HG02763 (cell line): ENCODE data around the gene PLAC8.
A peak's percentile ranks its signal among the peaks of the same experiment; 100 is the strongest.
"Not testable (repeated sequence)": the region's sequence is repeated elsewhere in the genome, so short reads cannot be mapped to it uniquely, and the experiment has no call there.

Source experiments
- ATAC-seq: cut with Tn5 transposase; IDR thresholded peaks from one replicate; pipeline ENCODE4 v1.9.1; 2021; ENCODE audit warnings: mild to moderate bottlenecking, moderate library complexity; ENCODE audit not compliant: unreplicated experiment

The PLAC8 gene, protein sequence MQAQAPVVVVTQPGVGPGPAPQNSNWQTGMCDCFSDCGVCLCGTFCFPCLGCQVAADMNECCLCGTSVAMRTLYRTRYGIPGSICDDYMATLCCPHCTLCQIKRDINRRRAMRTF

GRCh38 chr4:83114576-83114975 is at the start of gene PLAC8:
Gene PLAC8 (minus strand): TSS chr4:83114729. CDS start chr4:83107921, 6,808 bp downstream.
- peak; percentile 39 for ATAC-seq

DNA sequence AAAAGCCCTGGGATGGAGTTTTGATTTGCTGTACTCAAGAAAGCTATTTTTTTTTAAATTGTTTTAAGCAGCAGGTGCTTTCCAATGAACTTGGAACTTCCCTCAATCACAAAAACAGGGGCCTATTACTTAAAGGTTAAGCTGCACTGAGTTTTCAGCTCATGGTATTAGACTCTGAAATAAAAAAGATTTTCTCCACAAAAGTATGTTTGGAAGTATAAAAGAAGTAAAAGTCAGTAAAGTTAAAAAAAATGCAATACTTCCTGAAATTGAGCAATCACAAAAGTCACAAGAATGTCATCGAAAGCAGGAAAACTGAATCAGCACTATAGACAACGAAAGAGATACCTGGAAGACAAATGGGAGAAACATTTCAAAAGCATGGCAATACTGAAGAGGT is 38.9 kb upstream of the PLAC8 start:
- no peak for ATAC-seq

DNA sequence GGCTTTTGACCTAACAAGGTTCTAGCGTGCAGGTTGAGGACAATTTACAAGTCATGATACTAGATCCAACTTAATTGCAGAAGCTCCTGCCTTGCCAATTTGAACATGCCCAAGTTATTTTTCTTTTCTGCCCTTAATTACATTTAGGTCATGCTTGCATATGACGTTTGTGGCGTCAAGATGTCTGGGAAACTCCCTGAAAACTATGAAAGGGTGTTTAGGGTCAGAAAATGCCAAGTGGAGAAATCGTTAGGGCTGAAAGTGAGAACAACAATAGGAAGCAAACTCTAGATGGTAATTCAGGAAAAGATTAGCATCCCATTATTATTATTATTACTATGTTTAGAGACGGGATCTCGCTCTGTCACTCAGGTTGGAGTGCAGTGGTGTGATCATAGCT is 38.2 kb upstream of the PLAC8 start:
- ATAC-seq = no peak

GRCh38 chr4:83151651-83152050 is 37.1 kb upstream of the PLAC8 start:
- ATAC-seq = no peak

DNA sequence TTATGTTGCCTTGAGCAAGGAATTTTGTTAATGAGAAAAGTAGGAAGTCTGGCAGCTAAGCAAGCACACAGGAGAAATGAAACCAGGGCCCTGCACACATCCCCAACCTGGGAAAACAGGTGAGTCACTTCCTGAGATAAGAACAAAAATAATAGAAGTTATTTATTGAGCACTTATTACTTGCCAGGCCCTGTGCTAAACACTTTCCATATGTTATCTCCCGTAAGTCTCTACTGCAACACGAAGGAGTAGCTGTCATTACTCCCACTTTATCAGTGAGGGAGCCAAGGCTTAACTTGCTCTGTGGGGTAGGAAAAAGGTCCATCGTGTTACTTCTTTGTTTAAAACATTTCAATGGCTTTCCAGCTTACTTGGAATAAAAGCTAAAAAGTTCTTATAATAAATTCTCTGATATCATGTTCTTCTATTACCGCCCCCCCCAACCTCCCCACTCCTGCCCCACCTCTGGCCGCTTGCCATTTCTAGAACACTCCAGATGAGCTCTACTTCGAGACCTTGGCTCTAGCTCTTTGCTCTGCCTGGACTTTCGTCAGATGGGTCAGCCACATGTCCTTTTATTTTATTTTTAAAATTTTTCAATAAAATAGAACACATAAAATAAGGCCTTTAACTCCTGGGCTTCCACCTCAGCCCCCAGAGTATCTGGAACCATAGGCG is 36.3 kb upstream of the PLAC8 start:
- no peak for ATAC-seq

DNA sequence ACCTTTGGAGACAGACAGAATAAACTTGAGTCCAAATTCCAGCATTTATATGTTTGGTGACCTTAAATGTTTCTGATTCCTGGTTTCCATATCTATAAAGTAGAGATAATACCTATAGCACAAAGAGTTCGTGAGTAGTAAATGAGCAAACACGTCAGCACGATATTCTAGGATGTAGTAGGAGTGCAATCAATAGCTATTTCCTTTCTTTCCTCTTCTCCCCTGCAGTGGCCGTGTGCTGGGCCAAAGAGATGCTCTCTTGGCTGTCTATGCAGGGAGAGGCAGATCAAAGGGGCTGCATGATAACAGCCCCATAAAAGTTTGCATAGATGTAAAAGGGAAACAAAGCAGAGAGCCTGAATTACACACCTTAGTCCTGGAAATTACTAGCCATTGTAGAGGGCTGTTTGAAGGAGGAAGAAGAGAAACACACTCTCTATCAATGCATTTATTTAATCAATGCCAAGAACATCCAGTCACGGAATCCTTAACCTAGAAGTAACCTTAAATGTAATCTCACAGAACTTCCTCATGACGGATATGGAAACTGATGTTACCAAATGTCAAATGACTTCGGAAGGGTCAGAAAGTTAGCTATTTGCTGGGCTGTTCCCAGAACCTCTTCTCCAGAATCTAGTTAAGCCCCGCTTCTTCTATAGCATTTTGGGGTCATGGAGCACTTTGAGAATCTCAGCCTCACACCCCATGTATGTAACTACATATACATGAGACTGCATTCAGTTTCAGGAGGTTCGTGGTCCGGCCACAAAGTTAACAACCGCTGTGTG is 35.5 kb upstream of the PLAC8 start:
- no peak for ATAC-seq

- ATAC-seq = no peak
These were observed 32.3 kb upstream of the PLAC8 start for GRCh38 chr4:83146841-83147240.

GRCh38 chr4:83145776-83146175 is 31.2 kb upstream of the PLAC8 start:
- ATAC-seq = not testable (repeated sequence)

- ATAC-seq = no peak
These were observed 25.1 kb upstream of the PLAC8 start for GRCh38 chr4:83139514-83140156.

DNA sequence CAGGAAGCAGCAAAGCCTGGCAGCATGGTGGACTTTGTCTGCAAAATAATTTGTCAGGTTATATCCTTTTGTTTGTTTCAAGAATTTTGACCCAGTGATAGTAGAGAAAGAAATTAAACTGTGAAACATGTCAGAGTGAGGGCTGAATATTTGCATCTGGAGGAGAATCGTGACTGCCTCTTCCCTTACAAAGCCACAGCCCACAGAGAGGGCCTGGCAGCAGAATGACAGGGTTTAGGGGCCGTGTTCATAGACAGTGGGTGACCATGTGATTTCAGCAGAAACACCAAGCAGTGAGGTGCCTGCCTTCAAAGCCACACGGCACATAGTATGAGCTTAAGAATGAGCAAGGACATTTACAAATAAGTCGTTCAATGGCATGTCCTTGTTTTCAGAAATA is 24.4 kb upstream of the PLAC8 start:
- no peak for ATAC-seq

DNA sequence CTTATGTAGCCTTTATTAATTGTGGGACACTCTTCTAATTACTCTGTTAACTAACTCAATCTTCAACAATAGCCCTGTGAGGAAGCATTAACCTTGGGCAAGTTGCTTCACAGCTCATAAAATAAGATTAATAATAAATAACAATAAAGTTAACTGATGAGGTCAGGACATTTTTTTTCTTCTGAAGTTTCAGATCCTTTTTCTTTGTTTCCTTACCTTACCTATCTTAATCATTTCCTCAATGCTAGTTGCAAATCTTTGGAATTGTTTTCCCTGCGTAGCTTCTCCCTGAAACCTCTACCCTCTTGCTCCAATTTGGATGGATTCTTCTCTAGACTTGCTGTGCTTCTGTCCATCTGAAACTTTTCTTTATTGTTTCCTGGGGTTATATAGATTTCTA is 17.5 kb upstream of the PLAC8 start:
- ATAC-seq = no peak

DNA sequence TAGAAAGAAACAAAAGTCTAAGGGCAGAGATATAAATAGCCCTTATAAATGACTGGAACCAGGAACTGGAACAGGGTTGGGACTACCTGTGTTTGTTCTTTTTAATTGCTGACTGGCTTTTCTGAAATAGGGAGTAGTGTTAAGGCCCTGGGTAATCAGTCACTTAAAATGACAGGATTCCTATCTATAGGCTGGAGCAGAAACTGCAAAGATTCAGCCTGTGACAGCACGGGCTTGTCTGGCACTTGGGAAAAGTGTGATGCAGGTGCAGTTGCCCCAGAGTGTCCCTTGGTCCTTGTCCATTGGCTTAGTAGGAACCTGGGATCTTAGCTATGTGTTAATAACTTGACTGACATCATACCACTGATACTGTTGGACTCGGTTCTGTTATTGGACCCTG is 14.7 kb upstream of the PLAC8 start:
- ATAC-seq = no peak

- no peak for ATAC-seq
These were observed 13.9 kb upstream of the PLAC8 start for GRCh38 chr4:83128240-83128929.

DNA sequence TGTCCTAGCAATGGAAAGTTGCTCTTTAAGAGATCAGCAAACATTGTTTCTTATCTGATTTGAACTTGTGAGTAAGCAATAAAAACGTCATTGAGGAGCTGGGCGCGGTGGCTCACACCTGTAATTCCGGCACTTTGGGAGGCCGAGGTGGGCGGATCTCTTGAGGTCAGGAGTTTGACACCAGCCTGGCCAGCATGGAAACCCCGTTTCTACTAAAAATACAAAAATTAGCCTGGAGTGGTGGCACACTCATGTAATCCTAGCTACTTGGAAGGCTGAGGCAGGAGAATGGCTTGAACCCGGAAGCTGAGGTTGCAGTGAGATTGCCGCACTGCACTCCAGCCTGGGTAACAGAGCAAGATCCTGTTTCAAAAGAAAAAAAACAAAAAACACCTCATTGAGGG is 11.2 kb upstream of the PLAC8 start:
- no peak for ATAC-seq

DNA sequence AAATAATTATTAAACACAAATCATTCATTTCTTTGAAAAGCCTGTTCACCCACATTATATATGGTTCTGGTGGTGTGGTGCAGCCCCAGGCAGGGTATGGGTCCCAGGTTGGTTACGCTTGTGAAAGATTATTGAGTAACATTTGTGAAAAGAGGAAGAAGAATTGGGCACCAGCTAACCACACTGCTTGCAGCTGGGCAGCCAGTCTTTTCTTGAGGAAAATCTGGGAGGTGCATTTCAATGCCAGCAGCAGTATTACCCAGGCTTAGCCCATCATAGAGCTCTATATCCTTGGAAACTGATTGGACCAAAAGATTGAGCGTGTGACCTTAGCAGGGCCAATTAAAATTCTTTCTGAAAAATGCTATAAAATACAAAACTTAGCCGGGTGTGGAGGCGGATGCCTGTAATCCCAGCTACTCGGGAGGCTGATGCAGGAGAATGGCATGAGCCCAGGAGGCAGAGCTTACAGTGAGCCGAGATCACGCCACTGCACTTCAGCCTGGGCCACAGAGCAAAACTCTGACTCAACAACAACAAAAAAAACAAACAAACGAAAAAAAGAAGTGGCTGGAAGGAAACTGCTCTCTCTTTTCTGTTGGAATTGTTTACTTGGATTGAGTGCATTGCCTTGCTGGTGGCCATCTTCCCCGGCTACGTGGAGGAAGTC is 9.7 kb upstream of the PLAC8 start:
- no peak for ATAC-seq

GRCh38 chr4:83121246-83121645 is 6.7 kb upstream of the PLAC8 start:
- ATAC-seq = no peak

GRCh38 chr4:83118869-83119268 is 4.3 kb upstream of the PLAC8 start:
- no peak for ATAC-seq

- ATAC-seq = no peak
These were observed 1.2 kb upstream of the PLAC8 start for GRCh38 chr4:83115656-83116285.

DNA sequence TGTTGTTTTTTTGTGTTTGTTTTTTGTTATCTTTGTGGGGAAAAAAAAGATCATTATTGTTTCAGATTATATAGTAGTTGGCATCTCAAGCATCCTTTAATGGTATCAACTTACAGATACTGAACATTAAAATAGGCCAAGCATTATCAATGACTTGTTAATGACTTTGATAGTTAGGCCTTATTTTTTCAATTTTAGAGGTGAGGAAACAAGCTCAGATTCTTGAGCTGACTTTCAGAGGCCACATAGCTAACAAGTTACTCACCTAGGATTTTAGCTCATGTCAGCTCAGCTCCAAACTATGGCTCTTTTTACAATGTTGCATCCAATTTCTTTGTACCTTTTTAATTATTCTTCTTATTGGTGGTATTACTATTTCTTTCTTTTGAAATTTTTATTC is 471 bp upstream of the PLAC8 start:
- ATAC-seq = no peak

DNA sequence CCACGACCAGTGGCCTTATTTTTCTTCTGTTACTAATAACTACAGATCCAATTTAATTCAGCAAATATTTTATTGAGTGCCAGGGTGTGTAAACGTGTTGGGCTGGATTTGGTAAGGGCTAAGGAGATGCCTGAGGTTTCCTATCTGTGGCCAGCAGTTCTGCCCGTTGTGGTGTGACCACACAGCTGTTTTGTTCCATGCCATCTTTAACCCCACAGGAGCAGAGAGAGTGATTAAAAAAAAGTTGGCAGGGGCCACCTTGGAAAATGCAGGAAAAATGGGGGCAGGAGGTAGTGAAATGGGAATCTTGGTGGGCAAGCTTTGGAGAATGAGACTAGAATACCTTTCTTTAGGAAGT is 1.1 kb downstream of the PLAC8 start:
- no peak for ATAC-seq
